Stimulated activated CD4-positive, alpha-beta T cell treated with anti-CD3 and anti-CD28 coated beads, Interleukin-2, amount 100 ng/mL, for 24 hours (primary cell): Measurements from ENCODE around the gene TBC1D9B.

Experiments
- DNase-seq, 2 donors: peaks; one replicate each; pipeline ENCODE4 v3.0.0-alpha.2; 2020

The TBC1D9B gene

DNA sequence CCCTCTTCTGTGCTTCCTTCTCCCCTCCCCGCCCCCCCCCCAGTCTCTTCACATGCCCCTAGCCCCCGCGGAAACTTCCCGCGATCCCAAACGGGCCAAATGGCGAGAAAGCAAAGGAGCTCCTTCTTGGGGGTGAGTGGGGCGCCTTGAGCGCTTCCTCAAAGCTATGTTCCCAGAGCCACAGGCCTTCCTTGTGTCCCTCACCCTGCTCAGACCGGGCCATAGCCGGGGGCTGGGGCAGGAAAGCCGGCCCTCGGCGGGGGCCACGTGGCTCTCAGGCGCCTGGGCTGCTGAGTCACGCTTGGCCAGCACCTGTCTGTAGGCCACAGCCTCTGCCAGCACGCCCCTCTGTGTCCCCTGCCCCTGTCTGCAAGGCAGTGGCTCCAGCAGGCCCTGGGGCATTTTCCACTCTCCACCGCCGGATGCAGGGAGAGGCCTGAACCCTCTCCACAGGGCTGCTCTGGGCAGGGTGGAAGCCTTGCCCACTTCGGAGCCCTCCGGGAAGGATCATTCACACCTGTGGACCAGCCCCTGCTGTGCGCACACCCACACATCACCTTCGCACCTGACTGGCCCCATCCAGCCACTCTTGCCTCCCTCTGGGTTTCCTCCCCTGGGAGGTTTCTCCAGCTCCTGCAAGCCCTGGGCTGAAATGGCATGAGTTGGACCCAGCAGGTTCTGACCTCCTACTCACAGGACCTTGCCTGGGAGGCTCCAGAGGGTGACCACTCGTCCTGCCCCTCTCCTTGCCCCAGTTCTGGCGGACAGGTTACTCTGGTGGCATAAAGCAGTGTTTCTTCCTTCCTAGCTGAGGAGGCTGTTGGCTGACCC, 88.2 kb downstream of the TBC1D9B start:
- peak; percentile 46 to 53 for DNase-seq

DNA sequence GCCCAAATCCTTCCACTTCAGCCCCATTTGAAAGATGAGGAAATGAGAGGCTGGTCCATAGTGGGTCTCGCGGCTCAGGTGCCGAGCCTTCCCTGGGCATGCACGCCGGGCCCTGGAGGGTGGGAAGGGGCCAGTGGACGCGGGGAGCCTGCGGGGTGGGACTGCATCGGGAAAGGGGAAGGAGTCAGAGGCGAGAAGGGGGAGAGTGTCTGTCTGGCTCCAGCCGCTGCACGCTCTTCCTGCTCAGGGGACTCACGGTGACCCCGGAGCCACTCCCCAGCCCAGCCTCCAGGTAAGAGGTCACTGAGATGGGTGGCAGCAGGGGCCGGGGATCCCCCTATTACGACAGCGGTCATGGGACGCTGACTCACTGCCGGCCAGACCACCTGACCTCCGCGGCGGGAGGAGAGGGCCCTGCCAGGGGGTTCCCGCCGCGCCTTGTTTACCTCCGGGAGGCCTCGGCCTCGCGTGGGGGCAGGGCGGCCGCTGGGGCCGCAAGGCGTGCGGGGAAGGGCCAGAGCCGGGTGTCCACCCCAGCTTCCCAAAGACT, 88.9 kb downstream of the TBC1D9B start:
- DNase-seq = peak; percentile 79 to 83

DNA sequence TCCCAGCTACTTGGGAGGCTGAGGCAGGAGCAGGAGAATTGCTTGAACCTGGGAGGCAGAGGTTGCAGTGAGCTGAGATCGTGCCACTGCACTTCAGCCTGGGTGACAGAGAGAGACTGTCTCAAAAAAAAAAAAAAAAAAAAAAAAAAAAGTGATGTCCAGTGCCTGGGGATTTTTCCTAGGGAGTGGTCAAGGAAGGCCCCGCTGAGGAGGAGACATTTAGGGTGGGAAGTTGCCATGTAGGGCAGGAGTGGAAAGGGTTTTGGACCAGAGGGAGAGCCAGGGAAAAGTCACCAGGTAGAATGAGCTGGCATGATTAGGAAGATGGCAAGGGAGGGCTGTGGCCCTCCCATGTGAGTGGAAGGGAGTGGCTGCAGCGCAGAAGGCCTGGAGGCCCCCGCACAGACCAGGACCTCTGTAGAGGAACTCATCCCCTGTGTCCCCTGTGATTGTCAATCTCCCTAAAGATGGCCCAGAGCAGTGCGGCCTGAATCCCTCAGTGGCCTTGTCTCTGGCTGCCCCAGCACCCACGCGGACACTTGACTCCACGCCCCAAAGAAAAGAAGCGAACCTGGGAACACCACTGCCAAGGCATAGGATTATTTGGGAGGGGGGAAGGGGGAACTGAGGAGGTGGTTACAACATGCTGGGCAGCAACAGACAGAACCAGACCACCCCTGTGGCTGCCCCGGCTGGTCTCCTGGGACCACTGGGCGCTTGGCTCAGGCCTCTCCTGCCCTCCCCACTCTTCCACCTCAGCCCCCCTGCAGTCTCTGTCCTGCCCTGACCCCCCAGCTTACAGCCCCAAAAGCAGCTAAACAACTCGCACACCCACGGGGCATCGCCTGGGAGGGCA, 89.6 kb downstream of the TBC1D9B start:
- DNase-seq = no peak

DNA sequence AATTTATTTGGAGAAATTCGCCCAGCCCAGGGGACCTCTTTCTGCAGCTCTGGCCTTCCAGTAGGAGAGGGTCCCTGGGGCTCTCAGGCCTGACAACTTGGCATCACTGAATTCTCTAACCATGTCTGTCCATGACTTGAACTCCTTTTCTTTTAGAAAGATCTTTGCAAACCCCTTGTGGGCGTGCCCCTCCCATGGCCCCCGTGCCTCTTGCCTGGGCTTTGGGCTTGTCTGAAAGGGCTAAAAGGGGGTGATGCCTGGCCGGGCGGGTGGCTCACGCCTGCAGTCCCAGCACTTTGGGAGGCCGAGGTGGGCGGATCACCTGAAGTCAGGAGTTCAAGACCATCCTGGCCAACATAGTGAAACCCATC, 90.2 kb downstream of the TBC1D9B start:
- no peak for DNase-seq

DNA sequence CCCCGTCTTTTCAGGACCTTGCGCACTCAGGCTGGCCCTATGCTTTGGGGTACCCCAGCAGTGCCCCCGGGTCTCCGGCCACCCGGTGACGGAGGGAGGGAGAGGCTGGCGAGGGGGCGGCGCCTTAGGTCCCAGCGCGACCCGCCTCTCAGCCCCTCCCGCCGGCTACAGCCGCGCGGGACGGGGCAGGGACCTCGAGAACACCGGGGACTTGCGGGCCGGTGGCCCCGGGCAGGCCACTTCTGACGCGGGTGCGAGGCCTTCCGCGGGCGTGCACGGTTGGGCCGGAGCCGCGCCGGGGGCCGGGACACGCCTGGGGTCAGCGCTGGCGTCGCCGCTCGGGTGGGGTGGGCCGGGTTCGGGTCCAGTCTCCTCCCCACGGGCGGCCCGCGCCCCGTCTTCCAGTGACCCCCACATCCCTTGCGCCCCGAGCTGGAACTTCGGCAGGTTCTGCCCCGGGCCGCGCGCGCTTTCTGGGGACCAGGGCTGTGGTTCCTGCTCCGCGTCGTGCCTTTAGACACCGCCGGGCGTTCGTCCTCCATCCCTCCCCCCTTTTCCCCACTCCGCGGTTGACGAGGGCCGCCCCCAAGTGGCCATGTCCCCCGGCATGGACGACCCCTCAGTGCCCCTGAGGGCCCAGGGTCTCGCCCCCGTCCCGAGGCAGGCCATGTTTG, 90.8 kb downstream of the TBC1D9B start:
- DNase-seq = no peak

DNA sequence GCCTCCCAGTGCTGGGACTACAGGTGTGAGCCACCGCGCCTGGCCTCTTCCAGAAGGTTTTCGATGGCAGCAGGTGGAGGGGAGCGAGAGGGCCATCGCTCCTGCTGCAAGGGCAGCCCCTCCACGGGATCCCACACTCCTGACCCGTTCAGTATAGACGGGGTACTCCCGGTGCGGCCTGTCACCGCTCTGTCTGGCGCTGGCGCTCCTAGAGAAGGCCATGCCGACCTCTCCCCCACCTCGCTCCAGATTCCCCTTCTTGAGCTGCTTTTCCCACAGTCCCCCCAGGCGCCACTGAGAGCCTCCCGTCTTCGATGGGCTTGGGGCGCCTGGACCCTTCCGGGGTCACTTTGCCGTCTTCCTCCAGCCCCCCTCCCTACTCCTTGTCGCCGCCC, 91.3 kb downstream of the TBC1D9B start:
- no peak for DNase-seq

DNA sequence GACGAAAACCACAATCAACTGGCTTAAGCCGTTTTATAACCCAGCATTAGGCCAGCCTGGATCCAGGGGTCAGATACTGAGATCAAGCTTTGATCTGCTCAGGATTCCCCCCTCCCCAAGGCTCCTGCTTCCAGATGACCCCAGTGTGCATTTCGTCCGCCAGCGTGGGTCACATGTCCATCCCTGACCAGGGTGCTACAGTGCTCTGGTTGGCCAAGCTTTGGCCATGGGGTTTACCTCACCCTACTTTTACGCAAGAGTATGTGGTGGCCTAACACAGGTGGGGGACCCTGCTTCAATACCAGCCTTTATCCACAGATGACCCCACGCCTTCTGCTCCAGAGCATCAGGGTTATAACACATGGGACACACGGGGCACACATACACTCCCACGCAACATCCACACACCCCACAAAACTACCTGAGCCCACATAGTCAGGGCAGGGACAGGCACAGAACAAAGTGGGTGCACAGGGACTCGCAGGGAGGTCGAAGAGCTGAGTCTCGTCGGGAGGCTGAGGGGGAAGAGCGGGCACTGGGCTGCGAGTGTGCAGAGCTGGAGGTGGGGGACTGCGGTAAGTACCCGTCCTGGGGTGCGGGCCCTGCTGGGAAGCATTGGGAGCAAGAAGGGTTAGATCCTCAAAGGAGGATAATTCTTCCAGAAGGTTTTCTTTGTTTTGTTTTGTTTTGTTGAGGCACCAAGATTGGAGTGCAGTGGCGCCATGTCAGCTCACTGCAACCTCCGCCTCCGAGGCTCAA, 92.0 kb downstream of the TBC1D9B start:
- no peak for DNase-seq

DNA sequence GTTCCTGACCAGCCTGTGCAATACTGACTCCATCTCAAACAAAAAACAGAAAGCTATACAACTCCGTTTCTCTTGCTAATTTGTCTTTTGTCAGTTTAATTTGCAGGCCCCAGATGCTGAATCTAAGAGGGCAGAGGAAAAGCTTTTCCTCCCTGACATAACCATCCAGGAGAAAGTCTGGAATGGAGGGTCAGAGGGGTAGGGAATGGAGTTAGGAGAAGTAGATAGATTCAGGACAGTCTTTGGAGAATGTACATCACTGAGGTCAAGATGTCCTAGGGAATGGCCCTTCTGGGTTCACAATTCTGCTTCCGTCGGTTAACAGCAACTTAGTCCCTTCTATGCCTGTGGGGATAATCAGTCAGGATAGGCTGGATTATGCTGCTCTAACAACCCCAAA, 93.6 kb downstream of the TBC1D9B start:
- DNase-seq = no peak

DNA sequence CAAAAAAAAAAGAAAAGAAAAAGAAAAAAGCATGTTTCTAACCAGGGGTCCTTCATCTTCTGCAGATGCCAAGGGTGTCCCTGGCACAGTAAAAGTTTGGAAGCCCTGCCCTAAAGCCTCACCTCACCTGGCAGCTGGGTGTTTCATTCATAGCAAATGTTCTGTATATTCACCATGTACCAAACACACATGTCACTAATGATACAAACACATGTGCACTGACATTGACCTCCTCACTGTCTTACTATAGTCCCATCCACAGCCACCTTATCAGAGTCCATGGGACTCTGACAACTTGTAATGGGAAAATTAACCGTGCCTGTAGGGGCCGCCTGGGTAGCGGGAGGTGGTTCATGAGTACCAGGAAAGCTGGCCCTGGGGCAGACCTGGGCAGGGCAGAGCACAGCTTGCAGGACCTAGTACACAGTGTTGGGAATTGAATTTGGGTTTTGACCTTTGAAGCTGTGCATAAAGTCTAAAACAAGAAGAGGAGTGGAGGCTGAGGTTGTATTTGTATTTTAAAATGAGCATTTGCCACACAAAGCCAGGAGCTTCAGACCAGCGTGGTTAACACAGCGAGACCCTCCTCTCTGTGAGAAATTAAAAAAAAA, 94.6 kb downstream of the TBC1D9B start:
- DNase-seq = no peak

DNA sequence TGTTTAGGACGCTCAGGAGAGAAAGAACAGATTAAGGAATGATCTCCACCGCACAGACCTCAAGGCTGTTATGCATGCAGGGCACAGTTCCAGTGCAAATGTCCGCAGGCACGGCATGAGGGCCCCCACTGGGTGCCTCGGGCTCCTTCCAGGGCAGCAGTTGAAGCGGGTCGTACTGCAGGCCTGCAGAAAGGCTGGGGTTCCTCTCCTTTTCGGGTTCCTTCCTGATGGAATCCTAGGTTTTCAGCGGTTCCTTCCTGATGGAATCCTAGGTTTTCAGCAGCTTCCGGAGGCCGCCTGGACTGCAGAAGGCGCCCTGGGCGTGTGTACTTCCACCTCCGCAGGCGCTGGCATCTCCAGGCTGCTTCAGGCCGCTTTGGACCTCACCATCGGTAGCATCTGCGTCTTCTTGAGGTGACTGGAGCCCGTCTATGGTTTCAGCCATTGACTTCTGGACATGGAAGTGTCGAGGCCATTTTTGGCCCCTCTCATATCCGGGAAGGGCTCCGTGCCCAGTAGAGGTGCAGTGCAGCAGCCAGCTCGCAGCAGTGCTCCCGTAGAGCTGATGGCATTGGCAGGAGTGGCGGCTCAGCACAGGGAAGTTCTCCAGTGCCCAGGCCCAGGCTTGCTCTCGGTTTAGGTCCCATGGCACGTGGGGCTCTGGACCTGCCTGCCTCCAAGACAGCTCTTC, 95.4 kb downstream of the TBC1D9B start:
- no peak for DNase-seq
